ENCODE results near the gene AP2A2.

The AP2A2 gene

GRCh38 chr11:977830-978720 lies 52.4 kb downstream of the AP2A2 start:
- no peak for DNase-seq

- DNase-seq = no peak
Observed at GRCh38 chr11:978781-979180, 53.1 kb downstream of the AP2A2 start.

GRCh38 chr11:980438-981357 lies 55.0 kb downstream of the AP2A2 start:
- DNase-seq = no peak

- no peak for DNase-seq
Observed at GRCh38 chr11:981764-982163, 56.1 kb downstream of the AP2A2 start.

GRCh38 chr11:984546-984945 lies 58.9 kb downstream of the AP2A2 start:
- DNase-seq = no peak

GRCh38 chr11:985406-985805 lies 59.7 kb downstream of the AP2A2 start:
- DNase-seq = no peak

- no peak for DNase-seq
Observed at GRCh38 chr11:985848-986247, 60.2 kb downstream of the AP2A2 start.

GRCh38 chr11:986270-986951 lies 60.7 kb downstream of the AP2A2 start:
- DNase-seq = no peak

GRCh38 chr11:986952-987305 lies 61.3 kb downstream of the AP2A2 start:
- no peak for DNase-seq

- no peak for DNase-seq
Observed at GRCh38 chr11:987671-988070, 62.0 kb downstream of the AP2A2 start.

GRCh38 chr11:990101-990500 lies 64.4 kb downstream of the AP2A2 start:
- no peak for DNase-seq

GRCh38 chr11:991034-991433 lies 65.4 kb downstream of the AP2A2 start:
- no peak for DNase-seq

- DNase-seq = no peak
Observed at GRCh38 chr11:991711-992307, 66.1 kb downstream of the AP2A2 start.

GRCh38 chr11:992577-992976 lies 66.9 kb downstream of the AP2A2 start:
- DNase-seq = no peak

GRCh38 chr11:993632-994167 lies 68.0 kb downstream of the AP2A2 start:
- DNase-seq = no peak

- no peak for DNase-seq
Observed at GRCh38 chr11:995044-995751, 69.5 kb downstream of the AP2A2 start.

GRCh38 chr11:995752-996420 lies 70.2 kb downstream of the AP2A2 start:
- DNase-seq = no peak

- DNase-seq = no peak
Observed at GRCh38 chr11:996681-997080, 71.0 kb downstream of the AP2A2 start.

GRCh38 chr11:997907-998306 lies 72.2 kb downstream of the AP2A2 start:
- DNase-seq = no peak

GRCh38 chr11:999009-999408 lies 73.3 kb downstream of the AP2A2 start:
- no peak for DNase-seq

All from activated CD4-positive, alpha-beta T cell treated with anti-CD3 and anti-CD28 coated beads, Interleukin-2, Interleukin-6, amounts not matched to agents 100 ng/mL and 50 ng/mL, durations not matched to agents 16 hours and 8 hours (primary cell).